Measurements from ENCODE around the gene ISL2.

Gene ISL2

DNA sequence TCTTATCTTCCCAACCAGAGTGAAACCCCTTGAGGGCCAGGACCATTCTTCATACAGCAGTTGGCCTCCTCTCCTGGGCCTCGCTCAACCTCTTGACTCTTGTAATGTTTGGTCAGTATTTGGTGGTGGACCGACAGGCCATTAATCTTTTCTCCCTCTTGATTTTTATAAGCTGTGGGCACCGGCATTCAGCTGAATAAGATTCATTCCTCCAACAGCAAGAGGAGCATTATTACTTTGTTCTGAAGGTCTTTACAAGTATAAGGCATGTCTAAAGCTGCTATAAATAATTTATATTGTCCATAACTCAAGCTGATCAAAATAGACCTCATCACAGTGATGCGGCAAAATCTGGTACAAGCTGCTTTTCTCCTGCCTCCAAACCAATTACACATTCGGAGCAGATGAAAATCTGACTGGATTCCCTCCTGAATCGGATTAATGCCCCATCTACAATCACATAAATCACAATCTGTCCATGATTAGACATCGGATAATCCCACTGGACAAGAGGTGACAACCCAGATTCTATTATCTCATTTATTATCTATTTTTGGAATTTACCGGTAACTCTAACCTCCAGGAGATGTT is 8.4 kb upstream of the ISL2 start:
- no peak for DNase-seq

DNA sequence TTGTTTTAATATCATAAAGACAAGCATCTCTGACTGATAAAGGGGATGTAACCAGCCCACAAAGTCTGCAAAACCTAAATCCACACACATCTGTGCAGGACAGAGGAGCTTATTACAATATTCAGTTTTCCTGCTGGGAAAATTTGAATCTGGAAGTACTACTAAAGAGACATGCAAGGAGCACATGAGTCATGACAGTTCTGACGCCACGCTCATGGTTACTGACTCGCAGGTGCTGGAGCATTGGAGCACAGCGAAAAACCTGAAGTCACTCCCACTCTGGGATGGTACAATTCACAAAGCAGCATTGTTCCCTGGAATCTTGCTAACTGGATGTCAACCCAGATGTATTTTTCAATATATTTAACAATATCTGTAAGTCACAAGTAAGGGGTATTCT is 7.6 kb upstream of the ISL2 start:
- DNase-seq, result peak; percentile 46

DNA sequence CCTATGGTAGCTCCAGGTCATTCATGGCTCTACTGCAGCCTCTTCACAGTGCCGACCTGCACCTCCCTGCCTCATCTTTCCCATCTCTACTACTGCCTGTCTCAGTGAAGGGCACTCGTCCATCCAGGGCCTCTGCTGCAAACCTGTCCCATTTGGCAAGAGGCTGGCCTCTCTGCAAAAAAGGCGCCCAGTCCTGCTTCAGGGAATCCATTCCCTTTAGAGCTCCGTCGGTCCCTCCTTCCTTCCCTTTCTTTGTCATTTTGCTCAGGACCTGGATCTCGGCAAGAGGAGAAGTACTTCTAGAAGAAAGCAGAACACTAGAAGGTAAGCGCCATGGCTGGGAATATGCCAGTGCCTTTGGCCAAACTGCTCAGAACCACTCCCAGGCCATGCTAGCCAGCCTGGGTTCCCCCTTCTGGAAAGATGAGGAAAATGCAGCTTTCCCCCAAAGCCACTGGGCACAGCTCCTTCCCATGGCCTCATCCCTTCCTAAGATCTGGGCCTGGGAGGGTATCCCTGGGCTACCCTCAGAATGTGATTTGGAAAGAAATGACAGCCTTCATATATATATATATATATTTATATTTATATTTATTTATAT is 6.4 kb upstream of the ISL2 start:
- peak; percentile 68 for DNase-seq

DNA sequence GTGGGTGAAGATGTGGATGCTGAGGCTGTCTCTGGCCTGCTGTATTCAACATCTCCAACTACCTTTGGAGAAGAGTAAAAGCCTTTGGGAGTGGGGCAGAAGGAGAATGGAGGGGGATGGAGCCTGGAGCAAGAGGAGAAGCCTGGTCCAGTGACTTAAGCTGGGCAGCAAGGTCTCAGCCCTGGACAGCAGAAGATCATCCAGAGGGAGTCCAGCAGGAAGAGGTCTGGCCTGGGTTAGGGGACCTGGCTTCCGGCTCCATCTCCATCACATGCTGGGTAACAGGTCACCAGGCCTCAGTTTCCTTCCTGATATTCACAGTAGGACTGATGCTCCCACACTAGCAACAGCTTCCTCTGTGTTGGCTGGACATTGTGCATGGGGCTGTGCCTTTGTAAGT is 3.8 kb upstream of the ISL2 start:
- DNase-seq, result no peak

DNA sequence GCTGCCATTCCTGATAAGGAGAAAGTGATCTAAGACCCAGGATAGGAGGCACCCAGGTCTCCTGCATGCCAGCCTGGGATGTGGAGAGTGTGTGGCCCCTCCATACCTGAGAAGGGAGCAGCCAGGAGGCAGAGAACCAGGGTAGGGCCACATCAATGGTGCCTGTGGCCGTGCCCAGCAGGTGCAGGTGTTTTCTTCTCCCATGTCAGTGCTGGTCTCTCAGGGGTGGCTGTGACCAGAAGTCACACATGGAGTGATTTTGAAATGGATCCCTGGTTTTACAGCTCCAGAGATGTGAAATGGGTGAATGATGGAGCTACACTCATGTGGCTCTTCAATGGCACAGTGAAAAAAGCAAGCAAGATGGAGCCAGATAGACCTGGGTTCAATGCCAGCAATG is 3.3 kb upstream of the ISL2 start:
- no peak for DNase-seq

DNA sequence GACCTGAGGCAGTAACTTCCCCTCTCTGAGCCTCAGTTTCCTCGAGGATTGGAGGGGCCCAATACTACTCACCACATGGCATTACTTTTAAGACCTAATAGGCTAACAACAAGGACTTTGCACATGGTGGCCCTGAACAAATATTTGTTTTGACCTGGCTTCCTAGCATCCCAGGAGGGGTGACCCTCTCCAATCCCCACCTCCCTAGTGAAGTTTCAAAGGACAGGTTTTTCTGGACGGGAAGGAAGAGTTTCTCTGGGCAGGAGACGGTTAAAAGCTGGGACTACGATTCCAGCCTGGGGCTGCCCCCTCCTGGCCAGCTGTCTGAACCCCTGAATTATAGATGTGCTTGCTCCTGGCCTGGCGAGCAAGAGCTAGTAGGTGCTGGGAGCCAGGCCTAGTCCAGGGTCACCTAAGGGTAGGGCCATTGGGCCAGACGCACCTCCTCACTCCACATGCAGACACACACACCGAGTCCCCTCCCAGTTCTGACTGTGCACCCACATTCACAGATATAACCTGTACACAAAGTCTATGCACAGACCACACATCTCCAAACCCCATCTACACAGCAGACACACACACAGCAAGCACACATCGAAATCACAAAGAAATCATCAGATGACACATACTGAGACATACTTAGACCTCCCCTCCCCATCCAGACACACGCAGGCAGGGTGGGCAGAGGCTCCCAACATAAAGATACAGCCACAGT is 2.7 kb upstream of the ISL2 start:
- peak; percentile 29 for DNase-seq

DNA sequence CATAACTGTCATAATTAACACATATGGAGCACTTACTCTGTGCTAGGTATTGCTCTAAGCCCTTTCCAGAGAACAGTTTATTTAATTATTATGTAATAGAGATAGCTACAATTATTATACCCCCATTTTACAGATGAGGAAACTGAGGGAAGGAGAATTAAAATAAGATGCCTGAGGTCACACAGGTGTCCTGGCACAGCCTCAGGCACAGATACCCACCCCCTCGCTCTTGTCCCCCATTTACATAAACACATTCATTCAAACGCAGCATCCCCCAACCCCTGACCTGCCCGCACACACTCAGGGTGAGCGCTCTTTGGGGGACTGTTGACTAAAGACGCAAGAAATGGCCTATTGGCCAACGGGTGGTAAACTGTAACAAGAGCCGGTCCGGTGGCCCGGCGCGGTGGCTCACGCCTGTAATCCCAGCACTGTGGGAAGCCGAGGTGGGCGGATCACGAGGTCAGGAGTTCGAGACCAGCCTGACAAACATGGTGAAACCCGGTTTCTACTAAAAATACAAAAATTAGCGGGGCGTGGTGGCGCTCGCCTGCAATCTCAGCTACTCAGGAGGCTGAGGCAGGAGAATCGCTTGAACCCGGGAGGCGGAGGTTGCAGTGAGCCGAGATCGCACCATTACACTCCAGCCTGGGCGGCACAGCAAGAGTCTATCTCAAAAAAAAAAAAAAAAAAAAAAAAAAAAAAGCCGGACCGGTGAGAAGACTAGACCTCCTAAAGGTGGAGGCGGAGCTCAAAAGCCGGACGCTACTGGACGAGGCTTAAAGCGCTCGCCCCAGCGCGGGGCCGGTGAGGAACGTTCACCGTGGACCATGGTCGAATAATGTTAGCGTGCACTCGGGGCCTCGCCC is 1.9 kb upstream of the ISL2 start:
- DNase-seq, result no peak

DNA sequence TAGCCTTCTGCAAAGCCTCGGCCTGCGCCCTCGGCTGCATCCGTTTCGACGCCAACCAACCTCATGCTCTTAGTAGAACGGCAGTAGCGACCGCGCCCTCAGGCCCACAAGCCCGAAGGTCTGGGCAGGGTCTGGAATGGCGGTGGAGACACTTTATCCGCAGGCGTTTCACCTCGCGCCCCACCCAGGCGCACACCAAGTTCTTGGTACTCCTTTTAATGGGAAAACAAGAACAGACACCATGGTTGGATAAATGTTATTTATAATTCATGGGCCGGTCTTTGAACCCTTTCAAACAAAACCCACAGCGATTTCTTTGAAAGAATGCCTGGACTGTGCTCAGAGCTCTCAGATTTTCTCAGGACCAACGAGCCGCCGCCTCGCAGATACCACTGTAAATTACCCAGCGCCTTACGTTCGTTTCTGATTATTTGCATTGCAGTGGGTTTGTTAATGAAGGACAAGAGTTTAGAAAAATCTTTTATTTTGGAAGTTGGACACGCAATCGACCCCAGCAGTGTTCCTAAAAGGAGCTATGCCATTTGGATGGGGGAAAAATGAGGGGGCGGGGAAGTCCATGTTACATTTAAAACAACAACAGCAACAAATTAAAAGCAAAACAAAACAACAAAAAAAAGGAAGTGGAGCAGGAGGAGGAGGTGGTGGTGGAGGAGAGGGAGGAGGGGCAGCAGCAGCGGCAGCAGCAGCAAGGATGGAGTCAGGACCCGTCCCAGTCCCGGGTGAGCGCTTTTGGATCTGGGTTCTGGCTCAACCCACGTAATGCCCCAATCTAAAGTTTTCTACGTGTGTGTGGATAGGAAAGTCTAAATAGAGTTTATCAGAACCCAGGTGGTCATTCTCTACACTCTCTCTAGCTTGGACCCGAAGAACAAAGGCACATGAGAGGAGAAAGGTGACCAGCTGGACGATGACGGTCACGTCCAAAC is 993 bp upstream of the ISL2 start:
- DNase-seq, result peak; percentile 53

DNA sequence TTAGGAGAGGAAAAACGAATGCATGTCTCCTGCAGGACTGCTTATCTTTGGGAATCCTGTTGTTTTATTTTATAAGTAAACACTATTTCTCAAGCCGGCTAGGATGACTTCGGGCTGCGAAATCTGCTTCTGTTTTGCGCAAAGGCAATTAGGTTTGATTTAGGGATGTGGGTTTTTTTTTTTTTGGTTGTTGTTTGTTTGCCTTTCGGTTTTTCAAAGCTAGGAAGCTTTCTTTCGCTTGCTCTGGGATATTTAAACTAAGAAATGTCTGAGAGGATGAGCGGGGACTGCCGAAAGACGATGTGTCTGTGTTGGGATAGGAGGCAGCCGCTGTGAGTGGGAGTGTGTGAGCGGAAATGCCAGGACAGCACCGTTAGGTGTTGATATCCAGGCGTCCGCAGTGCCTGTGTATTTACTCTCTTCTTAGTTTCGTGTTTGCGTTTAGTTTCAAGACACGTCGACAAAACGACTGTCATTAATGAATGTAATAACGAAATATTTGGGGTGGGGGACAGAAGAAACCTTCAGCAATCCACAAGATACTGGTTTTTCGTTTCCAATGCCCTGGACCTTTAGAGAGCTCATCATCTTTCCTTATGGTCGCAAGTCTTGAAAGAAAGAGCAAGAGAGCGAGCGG is 604 bp downstream of the ISL2 start:
- DNase-seq, result peak; percentile 79

DNA sequence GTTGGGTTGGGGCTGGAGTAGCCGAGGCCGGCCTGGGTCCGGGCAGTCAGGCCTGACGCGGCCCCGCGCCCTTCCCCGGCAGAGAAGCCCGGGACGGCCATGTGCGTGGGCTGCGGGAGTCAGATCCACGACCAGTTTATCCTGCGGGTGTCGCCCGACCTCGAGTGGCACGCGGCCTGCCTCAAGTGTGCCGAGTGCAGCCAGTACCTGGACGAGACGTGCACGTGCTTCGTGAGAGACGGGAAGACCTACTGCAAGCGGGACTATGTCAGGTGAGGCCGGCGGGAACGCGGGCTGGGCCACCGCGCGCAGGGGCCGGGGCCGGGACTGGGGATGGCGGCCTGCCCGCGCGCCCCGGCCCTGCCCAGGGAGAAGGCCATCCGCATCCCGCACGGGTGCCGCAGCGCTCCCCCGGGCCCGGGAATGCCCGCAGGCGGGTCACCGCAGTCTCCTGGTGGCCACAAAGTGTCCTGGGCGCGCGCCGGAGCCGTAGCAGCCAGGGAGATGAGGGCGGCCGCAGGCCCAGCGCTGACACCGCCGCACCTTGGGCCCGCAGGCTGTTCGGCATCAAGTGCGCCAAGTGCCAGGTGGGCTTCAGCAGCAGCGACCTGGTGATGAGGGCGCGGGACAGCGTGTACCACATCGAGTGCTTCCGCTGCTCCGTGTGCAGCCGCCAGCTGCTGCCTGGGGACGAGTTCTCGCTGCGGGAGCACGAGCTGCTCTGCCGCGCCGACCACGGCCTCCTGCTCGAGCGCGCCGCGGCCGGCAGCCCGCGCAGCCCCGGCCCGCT is 1.3 kb downstream of the ISL2 start:
- DNase-seq, result no peak

DNA sequence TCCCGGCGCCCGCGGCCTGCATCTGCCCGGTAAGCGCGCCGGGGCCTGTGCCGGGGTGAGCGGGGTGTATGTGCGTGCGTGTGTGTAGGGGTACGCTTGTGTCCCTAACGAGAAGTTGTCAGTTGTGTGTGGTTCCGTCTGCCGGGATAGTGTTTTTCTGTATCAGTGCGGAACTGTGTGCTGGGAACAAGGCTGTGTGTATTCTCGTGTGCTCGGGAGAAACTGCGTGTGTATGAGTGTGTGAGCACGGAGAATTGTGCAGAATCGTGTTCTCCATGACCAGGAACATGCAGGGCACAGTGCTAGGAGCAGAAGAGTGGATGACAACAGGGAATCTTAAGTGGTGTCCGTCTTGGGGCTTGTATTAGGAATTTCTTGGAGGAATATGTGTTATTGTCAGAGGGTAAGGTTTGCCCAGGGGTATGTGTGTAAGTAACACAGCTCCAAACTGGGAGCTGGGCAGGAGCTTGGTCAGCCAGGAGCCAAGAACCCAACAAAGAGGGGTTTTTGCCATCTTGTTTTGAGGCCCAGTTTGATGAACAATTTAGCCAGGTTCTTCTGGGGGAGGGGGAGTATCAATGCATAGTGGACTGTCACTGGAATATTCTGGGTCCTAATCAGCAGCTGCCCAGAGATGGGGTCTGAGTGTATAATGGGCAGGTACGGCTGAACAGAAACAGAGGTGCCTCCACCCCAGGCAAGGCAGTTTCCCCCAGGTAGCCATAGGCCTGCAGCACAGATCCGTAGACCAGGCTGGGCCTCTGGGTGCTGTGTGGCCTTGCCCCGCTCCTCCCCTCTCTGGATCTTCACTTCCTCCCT is 2.1 kb downstream of the ISL2 start:
- peak; percentile 41 for DNase-seq

DNA sequence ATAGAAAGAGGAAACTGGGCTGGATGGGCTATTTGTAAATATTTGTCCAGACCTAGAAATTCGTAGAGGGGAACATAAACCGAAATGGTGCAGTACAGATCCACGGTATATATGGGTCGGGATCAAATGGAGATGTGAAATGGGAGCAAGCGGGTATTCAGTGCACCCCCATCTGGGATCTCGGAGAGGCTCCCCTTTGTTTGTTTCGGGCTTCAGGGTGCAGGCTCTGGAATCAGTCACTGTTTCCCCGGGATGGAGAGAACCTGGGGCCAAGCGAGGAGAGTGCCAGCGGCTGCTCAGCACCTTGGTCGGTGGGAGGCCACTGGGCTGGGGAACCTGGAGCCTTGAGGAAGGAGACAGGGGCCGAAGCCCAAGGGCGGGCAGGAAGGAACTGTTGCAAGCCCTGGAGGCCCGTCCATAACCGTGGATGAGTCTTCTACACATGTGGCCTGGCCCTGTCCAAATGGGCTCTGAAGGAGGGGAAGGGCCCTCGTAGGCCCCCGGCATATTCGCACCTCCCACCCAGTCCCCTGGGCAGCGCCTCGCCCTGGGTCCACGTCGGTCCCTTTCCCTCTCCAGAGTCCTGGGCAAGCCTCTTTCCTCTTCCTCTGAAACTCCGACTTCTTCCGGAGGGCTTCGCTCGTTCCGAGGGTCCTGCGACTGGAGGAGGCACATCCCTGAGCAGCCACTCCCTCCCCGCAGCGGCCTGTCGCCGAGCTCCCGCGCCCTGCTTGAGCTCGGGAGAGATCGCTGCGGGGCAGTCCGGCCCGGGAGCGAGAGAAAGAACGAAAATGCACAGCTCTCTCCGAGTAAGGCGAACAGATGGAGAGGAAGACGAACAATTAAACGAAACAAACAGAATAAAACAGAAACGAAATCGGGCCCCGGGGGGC is 3.0 kb downstream of the ISL2 start:
- DNase-seq, result peak; percentile 49

DNA sequence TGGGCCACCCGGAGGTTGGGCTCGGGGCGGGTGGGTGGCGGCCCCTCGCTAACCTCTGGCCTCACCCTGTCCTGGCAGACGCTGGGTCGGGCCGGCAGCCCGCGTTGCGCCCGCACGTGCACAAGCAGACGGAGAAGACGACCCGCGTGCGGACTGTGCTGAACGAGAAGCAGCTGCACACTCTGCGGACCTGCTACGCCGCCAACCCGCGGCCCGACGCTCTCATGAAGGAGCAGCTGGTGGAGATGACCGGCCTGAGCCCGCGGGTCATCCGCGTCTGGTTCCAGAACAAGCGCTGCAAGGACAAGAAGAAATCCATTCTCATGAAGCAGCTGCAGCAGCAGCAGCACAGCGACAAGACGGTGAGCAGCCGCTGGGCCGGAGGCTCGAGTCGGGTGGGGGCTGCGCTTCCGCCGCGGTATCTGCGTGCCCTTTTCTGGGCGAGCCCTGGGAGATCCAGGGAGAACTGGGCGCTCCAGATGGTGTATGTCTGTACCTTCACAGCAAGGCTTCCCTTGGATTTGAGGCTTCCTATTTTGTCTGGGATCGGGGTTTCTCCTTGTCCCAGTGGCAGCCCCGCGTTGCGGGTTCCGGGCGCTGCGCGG is 3.7 kb downstream of the ISL2 start:
- DNase-seq, result peak; percentile 53

DNA sequence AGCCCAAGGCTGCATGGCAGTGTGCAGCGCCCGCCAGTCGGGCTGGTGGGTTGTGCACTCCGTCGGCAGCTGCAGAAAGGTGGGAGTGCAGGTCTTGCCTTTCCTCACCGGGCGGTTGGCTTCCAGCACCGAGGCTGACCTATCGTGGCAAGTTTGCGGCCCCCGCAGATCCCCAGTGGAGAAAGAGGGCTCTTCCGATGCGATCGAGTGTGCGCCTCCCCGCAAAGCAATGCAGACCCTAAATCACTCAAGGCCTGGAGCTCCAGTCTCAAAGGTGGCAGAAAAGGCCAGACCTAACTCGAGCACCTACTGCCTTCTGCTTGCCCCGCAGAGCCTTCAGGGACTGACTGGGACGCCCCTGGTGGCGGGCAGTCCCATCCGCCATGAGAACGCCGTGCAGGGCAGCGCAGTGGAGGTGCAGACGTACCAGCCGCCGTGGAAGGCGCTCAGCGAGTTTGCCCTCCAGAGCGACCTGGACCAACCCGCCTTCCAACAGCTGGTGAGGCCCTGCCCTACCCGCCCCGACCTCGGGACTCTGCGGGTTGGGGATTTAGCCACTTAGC is 4.3 kb downstream of the ISL2 start:
- DNase-seq, result no peak

DNA sequence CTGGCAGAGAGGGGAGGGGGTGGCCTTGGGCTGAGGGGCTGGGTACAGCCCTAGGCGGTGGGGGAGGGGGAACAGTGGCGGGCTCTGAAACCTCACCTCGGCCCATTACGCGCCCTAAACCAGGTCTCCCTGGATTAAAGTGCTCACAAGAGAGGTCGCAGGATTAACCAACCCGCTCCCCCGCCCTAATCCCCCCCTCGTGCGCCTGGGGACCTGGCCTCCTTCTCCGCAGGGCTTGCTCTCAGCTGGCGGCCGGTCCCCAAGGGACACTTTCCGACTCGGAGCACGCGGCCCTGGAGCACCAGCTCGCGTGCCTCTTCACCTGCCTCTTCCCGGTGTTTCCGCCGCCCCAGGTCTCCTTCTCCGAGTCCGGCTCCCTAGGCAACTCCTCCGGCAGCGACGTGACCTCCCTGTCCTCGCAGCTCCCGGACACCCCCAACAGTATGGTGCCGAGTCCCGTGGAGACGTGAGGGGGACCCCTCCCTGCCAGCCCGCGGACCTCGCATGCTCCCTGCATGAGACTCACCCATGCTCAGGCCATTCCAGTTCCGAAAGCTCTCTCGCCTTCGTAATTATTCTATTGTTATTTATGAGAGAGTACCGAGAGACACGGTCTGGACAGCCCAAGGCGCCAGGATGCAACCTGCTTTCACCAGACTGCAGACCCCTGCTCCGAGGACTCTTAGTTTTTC is 4.9 kb downstream of the ISL2 start:
- DNase-seq, result no peak

DNA sequence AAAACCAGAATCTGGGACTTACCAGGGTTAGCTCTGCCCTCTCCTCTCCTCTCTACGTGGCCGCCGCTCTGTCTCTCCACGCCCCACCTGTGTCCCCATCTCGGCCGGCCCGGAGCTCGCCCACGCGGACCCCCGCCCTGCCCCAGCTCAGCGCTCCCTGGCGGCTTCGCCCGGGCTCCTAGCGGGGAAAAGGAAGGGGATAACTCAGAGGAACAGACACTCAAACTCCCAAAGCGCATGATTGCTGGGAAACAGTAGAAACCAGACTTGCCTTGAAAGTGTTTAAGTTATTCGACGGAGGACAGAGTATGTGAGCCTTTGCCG is 5.4 kb downstream of the ISL2 start:
- no peak for DNase-seq

DNA sequence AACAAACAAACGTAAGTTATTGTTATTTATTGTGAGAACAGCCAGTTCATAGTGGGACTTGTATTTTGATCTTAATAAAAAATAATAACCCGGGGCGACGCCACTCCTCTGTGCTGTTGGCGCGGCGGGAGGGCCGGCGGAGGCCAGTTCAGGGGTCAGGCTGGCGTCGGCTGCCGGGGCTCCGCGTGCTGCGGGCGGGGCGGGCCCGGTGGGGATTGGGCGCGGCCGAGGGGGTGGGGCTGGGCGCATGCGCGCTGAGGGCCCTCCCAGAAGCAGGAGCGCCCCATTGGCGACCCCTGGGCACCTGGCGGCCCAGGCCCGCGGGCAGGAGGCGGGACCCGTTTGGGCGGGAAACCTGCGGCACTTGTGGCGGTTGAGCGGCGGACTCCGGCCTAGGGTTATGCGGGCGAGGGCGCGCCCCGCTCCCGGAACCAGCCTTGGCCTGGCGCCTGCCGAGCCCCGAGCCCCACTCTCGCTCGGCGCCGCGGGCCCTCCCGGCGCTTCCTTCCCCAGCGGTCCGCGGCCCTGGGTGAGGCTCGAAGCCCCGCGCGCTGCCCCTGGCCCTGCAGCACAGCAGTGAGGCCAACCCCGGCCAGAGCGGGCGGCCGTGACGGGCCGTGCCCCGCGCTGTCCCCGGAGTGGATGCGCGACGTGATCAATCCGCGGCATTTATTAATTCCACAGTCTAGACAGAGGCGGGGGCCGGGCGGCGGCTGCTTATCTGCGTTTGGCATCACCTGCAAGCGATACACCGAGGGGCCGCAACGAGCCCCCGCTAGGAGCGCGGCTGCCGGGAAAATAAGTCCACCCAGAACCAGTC is 6.0 kb downstream of the ISL2 start:
- no peak for DNase-seq
